Stimulated activated CD4-positive, alpha-beta T cell treated with anti-CD3 and anti-CD28 coated beads, Interleukin-15, amount 100 ng/mL, for 48 hours (primary cell): ENCODE data around the gene PPP1R2C.

Source experiments
- DNase-seq, 2 donors: peaks; one replicate each; pipeline ENCODE4 v3.0.0-alpha.2; 2020; ENCODE audit warnings: low read depth in 2 of 2

PPP1R2C gene

GRCh38 chrX:42748067-42748850 is 29.7 kb downstream of the PPP1R2C start:
- no peak for DNase-seq

- DNase-seq = no peak
Measured at GRCh38 chrX:42746606-42747005, 31.4 kb downstream of the PPP1R2C start.

GRCh38 chrX:42740456-42740855 is 37.5 kb downstream of the PPP1R2C start:
- no peak for DNase-seq

GRCh38 chrX:42739741-42740140 is 38.2 kb downstream of the PPP1R2C start:
- DNase-seq = no peak

- DNase-seq = no peak
Measured at GRCh38 chrX:42739258-42739657, 38.7 kb downstream of the PPP1R2C start.

GRCh38 chrX:42738552-42738951 is 39.4 kb downstream of the PPP1R2C start:
- no peak for DNase-seq

- no peak for DNase-seq
Measured at GRCh38 chrX:42735250-42735649, 42.7 kb downstream of the PPP1R2C start.

GRCh38 chrX:42732506-42732905 is 45.5 kb downstream of the PPP1R2C start:
- no peak for DNase-seq
